Globus pallidus (tissue), 1 donor: ENCODE data around the gene CASZ1.

Source experiments
- DNase-seq: peaks from one replicate; pipeline ENCODE4 v3.0.0-alpha.2; 2015; ENCODE audit warnings: low spot score

Gene CASZ1

GRCh38 chr1:10773851-10774614 is 22.4 kb downstream of the CASZ1 start:
- DNase-seq = no peak

DNA sequence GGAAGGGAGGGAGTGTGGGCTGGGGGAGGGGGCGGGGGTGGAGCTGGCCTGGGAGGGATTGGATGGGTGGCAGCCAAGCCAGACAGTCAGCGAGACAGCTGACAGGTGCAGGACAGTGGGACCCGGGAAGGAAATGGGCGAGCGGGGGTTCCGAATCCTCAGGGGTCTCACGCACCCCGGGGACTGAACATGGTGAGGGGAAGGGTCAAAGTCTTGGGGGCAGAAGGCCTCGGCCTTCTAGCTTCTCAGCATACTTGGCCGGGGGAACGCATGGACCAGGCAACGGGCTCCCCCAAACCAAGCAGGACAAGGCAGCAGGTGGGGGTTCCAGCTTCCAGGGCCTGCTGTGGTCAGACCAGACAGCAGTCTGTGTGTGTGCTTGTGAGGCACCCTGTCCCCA is 23.1 kb downstream of the CASZ1 start:
- DNase-seq = no peak

DNA sequence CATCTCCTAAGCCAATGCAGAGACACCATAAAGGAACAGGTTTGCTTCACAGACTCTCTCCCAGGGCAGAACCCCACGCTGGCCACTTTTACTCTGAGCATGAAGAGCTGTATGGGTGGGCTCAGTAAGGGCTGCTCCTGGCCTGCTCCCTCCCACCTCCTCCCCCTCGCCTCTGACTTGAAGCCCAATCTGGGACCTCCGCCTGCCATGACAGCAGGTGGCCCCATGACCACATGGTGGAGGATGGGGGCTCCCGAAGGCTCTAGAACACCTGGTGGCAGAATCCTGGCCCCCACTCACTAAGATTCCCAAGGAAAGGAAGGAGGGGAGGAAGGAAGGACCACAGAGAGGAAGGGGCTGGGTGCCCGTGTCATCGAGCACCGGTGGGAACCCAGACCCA is 23.7 kb downstream of the CASZ1 start:
- DNase-seq = no peak

DNA sequence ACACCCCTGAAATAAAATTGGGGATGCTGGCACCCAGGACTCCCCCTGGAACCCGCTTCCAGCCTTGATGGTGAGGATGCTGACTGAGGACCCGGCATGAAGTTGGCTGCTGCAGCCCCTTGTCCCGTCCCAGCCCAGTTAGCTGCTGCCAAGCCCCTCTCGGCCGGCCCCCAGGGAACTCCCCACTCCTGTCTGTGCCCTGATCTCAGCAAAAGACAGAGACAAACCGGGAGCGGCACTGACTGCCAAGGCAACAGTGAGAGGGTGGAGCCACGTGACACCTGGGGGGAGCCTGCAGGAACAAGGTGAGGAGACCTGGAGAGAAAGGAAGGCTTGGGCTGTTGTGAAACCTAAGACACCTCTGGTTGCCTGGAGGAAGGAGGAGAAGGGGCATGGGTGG is 24.7 kb downstream of the CASZ1 start:
- no peak for DNase-seq

- no peak for DNase-seq
These were observed 27.9 kb downstream of the CASZ1 start for GRCh38 chr1:10768552-10768951.

DNA sequence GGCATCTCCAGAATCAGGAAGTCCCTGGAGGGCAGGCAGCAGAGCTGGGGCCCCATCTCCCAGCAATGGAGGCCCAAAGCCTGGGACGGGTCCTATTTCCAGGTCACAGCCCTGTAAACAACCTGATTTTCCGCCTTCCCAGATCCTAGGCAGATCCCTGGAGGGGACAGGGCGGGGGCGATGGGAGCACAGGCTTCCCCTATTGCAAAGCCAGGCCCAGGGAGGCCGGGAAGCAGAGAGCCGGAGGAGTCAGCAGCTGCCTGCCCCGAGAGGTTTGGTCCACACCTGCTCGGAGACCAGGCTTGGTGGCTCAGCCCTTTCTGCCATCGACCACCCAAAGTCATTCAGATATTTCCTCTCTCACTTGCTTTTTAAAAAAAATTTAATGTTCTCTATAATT is 29.2 kb downstream of the CASZ1 start:
- no peak for DNase-seq

DNA sequence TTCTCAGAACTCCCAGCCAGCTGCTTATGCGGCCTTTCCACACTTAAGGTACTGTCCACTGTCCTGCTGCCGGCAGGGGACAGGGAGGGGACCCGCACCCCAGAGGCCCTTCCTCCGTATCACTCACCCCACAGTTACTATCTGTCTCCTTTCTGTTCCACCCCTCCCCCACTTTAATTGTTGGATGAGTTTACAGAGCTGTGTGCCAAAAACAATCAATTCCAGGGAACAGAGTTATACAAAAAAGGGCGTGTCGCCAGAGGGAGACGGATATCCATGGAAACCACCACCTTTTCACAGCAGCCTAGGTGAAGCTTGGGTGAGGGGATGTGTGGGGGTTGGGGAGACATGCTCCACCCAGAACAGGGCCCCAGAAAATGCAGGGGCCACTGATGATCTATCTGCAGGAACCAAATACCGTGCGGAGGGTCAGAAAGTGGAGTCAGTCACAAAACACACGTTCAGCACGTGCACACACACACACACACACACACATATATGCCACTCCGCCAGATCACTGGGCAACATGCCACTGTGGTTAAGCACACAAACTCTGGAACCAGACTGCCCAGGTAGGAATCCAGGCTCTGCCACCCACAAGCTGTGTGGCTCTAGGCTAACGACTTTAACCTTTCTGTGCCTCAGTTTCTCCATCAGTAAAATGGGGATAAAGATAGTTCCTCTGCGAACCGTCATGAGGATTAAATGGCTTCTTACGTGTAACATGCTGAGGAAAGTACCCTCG is 30.5 kb downstream of the CASZ1 start:
- no peak for DNase-seq

DNA sequence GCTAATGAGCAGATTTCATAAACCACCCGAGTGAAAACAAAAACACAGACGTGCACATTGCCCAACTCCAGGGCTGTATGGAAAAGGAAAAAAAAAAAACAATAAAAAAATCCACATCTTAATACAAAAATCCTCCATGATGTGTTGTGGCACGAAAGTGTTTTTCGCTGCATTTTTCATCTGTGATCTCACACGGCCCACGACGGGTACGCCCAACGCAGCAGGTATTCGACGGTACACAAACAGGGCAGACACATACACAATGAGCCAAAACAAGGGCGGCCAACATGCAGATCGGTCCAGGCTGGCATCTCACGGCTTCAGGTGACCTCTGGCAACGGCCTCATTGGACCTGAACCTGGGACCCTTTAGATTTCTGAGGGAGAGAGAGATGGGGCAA is 31.1 kb downstream of the CASZ1 start:
- DNase-seq = no peak

GRCh38 chr1:10764296-10764798 is 32.1 kb downstream of the CASZ1 start:
- DNase-seq = no peak

GRCh38 chr1:10762875-10763274 is 33.6 kb downstream of the CASZ1 start:
- no peak for DNase-seq

DNA sequence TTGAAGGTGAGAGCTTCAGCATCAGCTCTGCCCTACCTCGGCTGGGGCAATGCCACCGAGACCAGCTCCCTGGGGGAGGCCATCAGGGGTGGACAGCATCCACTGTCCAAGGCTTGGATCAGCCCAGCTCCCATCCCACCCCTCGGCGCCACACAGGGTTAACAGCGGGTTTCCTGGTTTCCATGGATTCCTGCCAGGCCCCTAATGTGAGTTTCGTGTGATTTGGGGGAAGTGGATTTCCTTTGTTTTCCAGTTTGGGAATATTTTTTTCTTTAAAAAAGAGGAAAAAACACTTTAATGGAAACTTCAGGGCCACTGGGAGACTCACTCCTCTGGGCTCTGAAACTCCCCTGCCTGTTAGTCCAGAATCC is 34.3 kb downstream of the CASZ1 start:
- no peak for DNase-seq

GRCh38 chr1:10761503-10762152 is 34.8 kb downstream of the CASZ1 start:
- no peak for DNase-seq

- no peak for DNase-seq
These were observed 35.6 kb downstream of the CASZ1 start for GRCh38 chr1:10760566-10761502.

DNA sequence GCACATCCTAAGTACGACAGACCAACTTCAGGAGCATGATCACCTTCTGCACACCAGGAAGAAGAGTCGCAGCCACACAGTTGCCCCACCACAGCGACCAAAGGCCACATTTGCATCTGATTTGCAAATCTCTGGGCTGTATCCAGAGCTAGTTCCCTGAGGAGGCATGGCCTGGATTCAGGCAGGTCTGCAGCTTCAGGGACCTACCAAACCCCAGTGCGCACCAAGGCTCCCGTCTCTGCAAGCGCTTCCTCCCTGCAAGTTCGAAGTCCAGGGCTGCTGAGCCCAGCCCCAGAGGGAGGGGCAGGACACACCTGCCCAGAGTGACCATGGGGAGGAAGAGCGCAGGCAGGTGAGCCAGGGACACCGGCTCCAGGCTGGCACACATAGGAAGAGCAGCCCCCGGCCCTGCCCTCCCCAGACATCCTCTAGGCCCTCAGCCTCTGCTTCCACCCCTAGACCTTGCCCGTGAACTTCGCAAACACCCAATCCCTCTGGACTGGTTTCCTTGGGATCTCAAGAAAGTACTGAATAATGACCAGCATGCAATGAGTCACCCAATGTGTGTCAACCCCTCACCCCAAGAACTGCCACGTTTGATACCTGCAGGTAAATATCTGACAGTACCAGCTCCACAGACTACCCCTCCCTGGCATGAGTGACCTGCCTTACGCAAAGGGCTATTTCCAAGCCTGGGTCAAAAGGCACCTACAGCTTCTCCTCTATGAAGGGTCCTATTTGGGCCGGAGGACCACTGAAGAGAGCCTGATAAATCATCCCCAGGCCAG is 36.8 kb downstream of the CASZ1 start:
- DNase-seq = no peak

DNA sequence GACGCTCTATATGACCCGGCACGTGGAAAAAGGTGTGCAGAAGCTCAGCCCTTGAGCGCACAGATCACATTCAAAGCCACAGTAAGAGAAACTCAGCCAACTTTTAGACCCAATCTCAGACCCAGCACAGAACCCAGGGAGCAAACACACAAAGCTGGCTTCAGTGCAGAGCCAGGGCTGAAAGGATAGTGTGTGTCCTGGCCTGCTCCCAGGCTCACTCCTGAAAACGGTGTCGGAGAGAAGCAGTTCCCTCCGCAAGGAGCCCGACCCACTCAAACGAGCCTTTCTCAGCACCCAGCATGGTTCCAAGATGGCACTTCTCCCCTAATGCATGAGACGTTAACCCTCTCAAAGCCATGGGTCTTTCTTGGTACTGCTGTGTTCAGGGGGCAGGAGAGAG is 39.6 kb downstream of the CASZ1 start:
- DNase-seq = no peak

GRCh38 chr1:10755970-10756521 is 40.4 kb downstream of the CASZ1 start:
- no peak for DNase-seq

DNA sequence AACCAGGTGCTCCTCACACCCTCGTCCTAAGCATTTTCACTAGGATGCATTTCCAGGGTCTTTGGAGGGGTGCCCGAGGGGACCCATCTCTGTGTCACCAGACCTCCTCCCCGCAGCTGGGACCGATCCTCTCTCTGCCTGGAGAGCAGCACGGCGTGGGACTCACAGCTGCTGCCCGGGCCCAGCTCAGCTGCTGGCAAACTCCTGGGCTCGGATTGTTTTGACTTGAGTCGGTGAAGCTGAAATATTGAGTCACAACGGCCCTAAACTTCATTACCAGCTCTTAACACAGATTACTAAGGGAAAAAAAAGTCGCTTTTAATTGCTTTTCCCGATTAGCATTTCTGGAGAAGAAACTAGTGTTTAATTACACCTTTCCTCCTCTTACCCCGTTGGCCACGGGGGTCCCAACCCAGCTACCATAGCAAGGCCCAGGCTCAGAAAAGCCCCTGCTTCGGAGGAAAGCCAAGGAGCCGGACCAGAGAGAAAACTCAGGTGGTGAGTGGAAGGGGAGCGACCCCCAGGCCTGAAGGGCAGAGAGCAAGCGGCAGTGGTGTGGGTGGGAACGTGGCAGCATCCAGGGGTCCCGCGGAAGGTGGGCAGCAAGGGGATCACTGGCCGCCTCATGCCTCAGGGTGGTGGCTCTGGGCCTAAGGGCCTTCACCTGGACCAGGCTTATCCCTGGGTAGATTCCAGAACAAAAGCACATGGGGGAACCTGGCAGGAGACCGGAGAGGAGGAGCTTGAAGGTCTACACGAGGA is 41.7 kb downstream of the CASZ1 start:
- DNase-seq = no peak

GRCh38 chr1:10753299-10753698 is 43.1 kb downstream of the CASZ1 start:
- DNase-seq = no peak

- no peak for DNase-seq
These were observed 44.8 kb downstream of the CASZ1 start for GRCh38 chr1:10751561-10752085.

DNA sequence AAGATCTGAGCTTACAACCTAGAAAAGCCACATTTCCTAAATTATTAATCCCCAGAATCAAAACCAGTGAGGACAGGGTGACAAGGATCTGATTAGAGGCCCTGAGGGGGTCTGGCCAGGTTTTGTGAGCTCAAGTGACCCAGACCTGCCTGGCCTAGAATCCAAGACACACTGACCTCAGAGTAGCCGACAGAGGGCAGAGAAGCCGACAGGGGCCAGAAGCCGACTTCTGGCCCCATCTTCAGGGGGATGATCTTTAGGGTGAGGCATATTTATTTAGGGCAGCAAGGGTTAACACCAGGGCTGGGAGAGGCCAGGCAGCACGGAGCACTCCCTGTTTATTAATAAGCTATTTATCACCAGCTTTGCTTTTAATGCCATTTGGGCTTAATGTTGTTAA is 45.3 kb downstream of the CASZ1 start:
- no peak for DNase-seq
